Measurements from ENCODE around the gene INSYN2B. TPM values are rescaled to one million over a fixed set of nuclear protein-coding genes. Genes with fewer than 3 reads are reported as not detected.

Gene INSYN2B
- total and polyA plus RNA-seq, 2 of the 8 experiments (the other 6 are each of a cell fraction or from before 2014, with no cell fraction given): not detected

- Histone ChIP-seq H3K79me1 (ENCODE audit: low read depth, low read length) (no peaks in the 10 kb centered on the region), H3K18ac (ENCODE audit: extremely low read depth, low read length) (no peak overlapping the region), H4K91ac (replicated peaks; ENCODE audit: insufficient read length, low read length) (no peak overlapping the region), H3K4me1 (replicated peaks in 1 of 4; ENCODE audit: control insufficient read depth in 3 of 4, insufficient read depth in 4 of 4, low read length in 3 of 4) (no peaks in the 10 kb centered on the region), H3K4me3 (ENCODE audit: extremely low read depth in 1 of 4, insufficient read depth in 2 of 4, low read depth in 3 of 4, low read length in 4 of 4) (no peak overlapping the region), H2BK20ac (ENCODE audit: low read length) (no peak overlapping the region), H4K8ac (ENCODE audit: extremely low read depth, insufficient read depth, low read length) (no peak overlapping the region), H3K56ac (replicated peaks; ENCODE audit: insufficient read length, low read depth, low read length) (no peak overlapping the region), H2BK15ac (ENCODE audit: low read length) (no peak overlapping the region), H3K23ac (ENCODE audit: insufficient read length) (no peak overlapping the region), H4K5ac (ENCODE audit: insufficient read length, low read depth, low read length) (no peak overlapping the region), H3K23me2 (ENCODE audit: low read depth, low read length) (no peaks in the 10 kb centered on the region), H2BK120ac (replicated peaks; ENCODE audit: low read depth, low read length) (no peak overlapping the region), H2AK5ac (ENCODE audit: low read depth, low read length) (no peak overlapping the region), H3K14ac (ENCODE audit: insufficient read length) (no peak overlapping the region), H2BK5ac (ENCODE audit: low read depth, low read length) (no peak overlapping the region), H3K79me2 (ENCODE audit: control insufficient read depth in 1 of 2, insufficient read depth in 2 of 2, low read length in 2 of 2) (no peaks in the 10 kb centered on the region), H3K4me2 (ENCODE audit: insufficient read depth in 1 of 2, low read depth in 2 of 2, low read length in 2 of 2) (no peak overlapping the region), H3K4ac (replicated peaks; ENCODE audit: insufficient read length, low read depth, low read length) (no peak overlapping the region), H3K9me3 (ENCODE audit: insufficient read depth in 2 of 2, low read depth in 1 of 2, low read length in 1 of 2) (peaks cover 4 to 13% of the 10 kb centered on the region in 2 experiments; a peak in 3 of 4 replicates), H3K36me3 (ENCODE audit: control insufficient read depth in 2 of 4, insufficient read depth in 4 of 4, low read length in 3 of 4) (no peaks in the 10 kb centered on the region; a peak in 1 of 8 replicates), H3K27me3 (replicated peaks in 1 of 4; ENCODE audit: control insufficient read depth in 3 of 4, extremely low read depth in 1 of 4, insufficient read depth in 3 of 4, low read length in 3 of 4) (no peaks in the 10 kb centered on the region), H2BK12ac (ENCODE audit: low read depth, low read length) (no peak overlapping the region), H3K9ac (replicated peaks in 1 of 4; ENCODE audit: extremely low read depth in 1 of 4, low read depth in 3 of 4, low read length in 3 of 4) (no peak overlapping the region), H3K27ac (ENCODE audit: low read depth, low read length) (no peak overlapping the region), H2AFZ (ENCODE audit: low read length) (no peak overlapping the region), H4K20me1 (replicated peaks in 1 of 2; ENCODE audit: control insufficient read depth in 1 of 2, insufficient read depth in 2 of 2, low read length in 2 of 2) (no peaks in the 10 kb centered on the region)
- 88% methylated on average over 1 of the region's 1 CpG; no CpG with 5 or more reads in 1 of the 2 experiments for WGBS, 2 experiments (ENCODE audit: extremely low coverage in 1 of 2, insufficient coverage in 1 of 2, insufficient read length in 1 of 2, insufficient replicate concordance in 2 of 2, low coverage in 1 of 2, low lambda C conversion rate in 2 of 2, missing lambda C conversion rate in 1 of 2)
- POLR2A ChIA-PET (ENCODE audit: partially characterized antibody): no interaction called here
- TF ChIP-seq HDAC2 (IDR thresholded peaks at IDR 0.05; ENCODE audit: borderline replicate concordance in 1 of 2, low read depth in 2 of 2, low read length in 2 of 2) (no peak), ZNF274 (IDR thresholded peaks at IDR 0.05; ENCODE audit: borderline replicate concordance, extremely low read depth, low read length) (no peak), ATF3 (IDR thresholded peaks at IDR 0.05; ENCODE audit: insufficient read depth, low read depth, low read length) (no peak), RFX5 (IDR thresholded peaks at IDR 0.05; ENCODE audit: borderline replicate concordance, low read depth, low read length) (no peak)
- FAIRE-seq (no peak), DNase-seq (ENCODE audit: low read depth in 1 of 2, low spot score in 2 of 2) (no peak)
- CTCF ChIA-PET (ENCODE audit: partially characterized antibody): interaction anchor here (0.8 to 3.4 kb wide), 17 partner anchors 9 to 333 kb away, joined by 3 to 21 read pairs (median 5); partner anchors contain the start of gene INSYN2B
These were observed 128.9 kb downstream of the INSYN2B start for GRCh38 chr5:169851321-169851850.
